IPS DF 6.9 (cell line): ENCODE results near the gene HECTD4.
"Not testable (repeated sequence)": the region's sequence is repeated elsewhere in the genome, so short reads cannot be mapped to it uniquely, and the experiment has no call there.

Experiments used
- DNase-seq: peaks from one replicate; pipeline ENCODE4 v3.0.0-alpha.2; 2013; ENCODE audit warnings: low read depth, low spot score
- H3K27ac ChIP-seq: one replicate; pipeline ENCODE4 v1.5.1; 2013; ENCODE audit warnings: low read length, control low read depth
- H3K27me3 ChIP-seq: 2 replicates; pipeline ENCODE4 v1.6.1; 2013; ENCODE audit warnings: mild to moderate bottlenecking, low read length; ENCODE audit not compliant: control insufficient read depth, insufficient read depth
- H3K36me3 ChIP-seq: 2 replicates; pipeline ENCODE4 v1.6.1; 2013; ENCODE audit warnings: low read length; ENCODE audit not compliant: control insufficient read depth, insufficient read depth
- H3K4me1 ChIP-seq: 2 replicates; pipeline ENCODE4 v1.6.1; 2013; ENCODE audit warnings: low read length; ENCODE audit not compliant: control insufficient read depth, insufficient read depth
- H3K4me3 ChIP-seq: 2 replicates; pipeline ENCODE4 v1.5.1; 2013; ENCODE audit warnings: mild to moderate bottlenecking, low read length
- H3K9me3 ChIP-seq: 2 replicates; pipeline ENCODE4 v1.6.1; 2013; ENCODE audit warnings: low read length, inconsistent platforms; ENCODE audit not compliant: control insufficient read depth, insufficient read depth
- WGBS: extraction: QIAGEN DNeasy Blood & Tissue Kit; methylation state at CpG from one replicate; pipeline ENCODE4 v1.1.7; 2013; ENCODE audit warnings: mixed read lengths, missing lambda C conversion rate; ENCODE audit not compliant: insufficient read length, insufficient coverage; 5-methylcytosine and 5-hydroxymethylcytosine counted together

The HECTD4 gene

DNA sequence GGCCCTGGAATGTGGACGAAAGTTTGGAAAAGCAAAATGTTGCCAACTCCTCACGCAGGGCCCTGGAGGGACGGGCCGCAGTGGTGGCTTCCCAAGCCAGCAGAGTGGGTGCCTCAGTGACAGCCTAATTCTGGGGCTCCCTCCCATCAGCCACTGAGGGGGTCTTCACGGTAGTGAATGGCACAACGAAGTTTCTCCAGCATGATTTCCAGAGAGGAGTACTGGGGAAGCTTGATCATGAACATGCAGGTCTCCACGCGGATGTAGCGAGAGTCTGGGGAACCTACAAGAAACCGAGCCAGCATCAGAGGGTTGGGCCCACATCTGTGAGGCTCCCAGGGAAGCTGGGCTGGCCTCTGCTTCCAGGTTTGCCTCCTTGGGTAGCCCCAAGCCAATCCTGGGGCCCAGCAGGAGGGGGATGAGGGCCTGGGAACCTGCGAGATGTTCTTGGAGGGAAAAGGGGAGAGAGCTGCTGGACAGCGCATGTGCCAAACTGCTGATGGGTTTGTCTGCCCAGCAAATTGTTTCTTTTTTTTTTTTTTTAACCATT lies 219.9 kb downstream of the HECTD4 start:
- H3K27me3 ChIP-seq, result no peaks in the 10 kb centered on the region
- no peaks in the 10 kb centered on the region for H3K9me3 ChIP-seq
- DNase-seq, result no peak
- no peak overlapping the region for H3K4me3 ChIP-seq
- H3K36me3 ChIP-seq, result peaks cover 11% of the 10 kb centered on the region
- no peak overlapping the region for H3K27ac ChIP-seq
- no peaks in the 10 kb centered on the region for H3K4me1 ChIP-seq
- WGBS, result no CpG with 5 or more reads among the region's 12 CpGs

DNA sequence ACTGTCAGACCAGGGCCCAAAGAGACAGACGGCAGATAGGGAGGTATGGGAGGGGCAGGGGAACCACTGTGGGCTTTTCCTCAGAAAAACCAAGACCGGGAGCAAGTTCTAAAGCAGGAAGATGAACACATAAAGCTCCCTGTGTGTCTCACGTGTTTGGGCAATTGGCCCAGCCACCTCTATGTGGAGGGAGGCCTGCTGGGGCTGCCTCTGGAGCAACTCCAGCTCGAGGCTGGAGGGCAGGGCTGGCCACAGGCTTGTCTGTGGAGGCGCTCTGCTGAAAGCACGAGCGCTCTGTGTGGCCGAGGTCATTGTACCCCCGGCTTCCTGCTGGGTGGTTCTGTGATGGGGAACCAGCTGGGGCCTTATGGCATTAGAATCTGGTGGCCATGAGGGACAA lies 220.5 kb downstream of the HECTD4 start:
- Histone ChIP-seq H3K4me3 (no peak overlapping the region), H3K36me3 (peaks cover 11% of the 10 kb centered on the region), H3K27ac (no peak overlapping the region), H3K4me1 (no peaks in the 10 kb centered on the region), H3K9me3 (no peaks in the 10 kb centered on the region), H3K27me3 (no peaks in the 10 kb centered on the region)
- WGBS, result no CpG with 5 or more reads among the region's 9 CpGs
- no peak for DNase-seq

DNA sequence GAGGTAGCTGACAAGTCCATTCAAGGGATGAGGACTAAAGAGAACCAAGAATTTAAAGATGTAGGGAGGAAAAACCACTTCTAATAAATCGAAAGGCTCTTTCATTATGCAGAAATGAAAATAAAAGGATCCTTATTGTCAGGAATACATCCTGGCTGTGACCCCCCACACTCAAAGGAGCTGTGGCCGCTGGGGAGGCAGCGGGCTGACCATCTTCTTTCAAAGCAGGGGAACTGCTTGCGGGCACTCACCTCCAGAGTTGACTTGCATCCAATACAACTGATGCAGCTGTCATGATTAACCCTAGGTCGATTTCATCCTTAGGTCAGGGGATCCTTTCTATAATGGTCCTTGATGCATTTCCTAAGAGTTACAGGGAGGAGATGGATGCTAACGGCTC lies 221.6 kb downstream of the HECTD4 start:
- Histone ChIP-seq H3K27ac (no peak overlapping the region), H3K4me1 (no peaks in the 10 kb centered on the region), H3K9me3 (no peaks in the 10 kb centered on the region), H3K4me3 (no peak overlapping the region), H3K27me3 (no peaks in the 10 kb centered on the region), H3K36me3 (peaks cover 11% of the 10 kb centered on the region)
- no peak for DNase-seq
- no CpG with 5 or more reads among the region's 6 CpGs for WGBS

DNA sequence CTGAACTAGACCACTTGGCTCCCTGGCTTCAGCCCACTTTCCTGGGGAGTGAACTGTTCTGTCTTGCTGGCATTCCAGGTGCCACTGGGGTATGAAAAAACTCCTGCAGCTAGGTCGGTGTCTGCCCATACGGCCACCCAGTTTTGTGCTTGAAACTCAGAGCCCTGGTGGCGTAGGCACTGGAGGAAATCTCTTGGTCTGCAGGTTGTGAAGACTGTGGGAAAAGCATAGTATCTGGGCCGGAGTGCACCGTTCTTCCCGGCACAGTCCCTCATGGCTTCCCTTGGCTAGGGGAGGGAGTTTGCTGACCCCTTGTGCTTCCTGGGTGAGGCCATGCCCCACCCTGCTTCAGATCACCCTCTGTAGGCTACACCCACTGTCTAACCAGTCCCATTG lies 223.1 kb downstream of the HECTD4 start:
- Histone ChIP-seq H3K4me1 (no peaks in the 10 kb centered on the region), H3K9me3 (no peaks in the 10 kb centered on the region), H3K36me3 (peaks cover 11% of the 10 kb centered on the region), H3K4me3 (no peak overlapping the region), H3K27me3 (no peaks in the 10 kb centered on the region), H3K27ac (no peak overlapping the region)
- DNase-seq, result no peak
- no CpG with 5 or more reads among the region's 6 CpGs for WGBS

DNA sequence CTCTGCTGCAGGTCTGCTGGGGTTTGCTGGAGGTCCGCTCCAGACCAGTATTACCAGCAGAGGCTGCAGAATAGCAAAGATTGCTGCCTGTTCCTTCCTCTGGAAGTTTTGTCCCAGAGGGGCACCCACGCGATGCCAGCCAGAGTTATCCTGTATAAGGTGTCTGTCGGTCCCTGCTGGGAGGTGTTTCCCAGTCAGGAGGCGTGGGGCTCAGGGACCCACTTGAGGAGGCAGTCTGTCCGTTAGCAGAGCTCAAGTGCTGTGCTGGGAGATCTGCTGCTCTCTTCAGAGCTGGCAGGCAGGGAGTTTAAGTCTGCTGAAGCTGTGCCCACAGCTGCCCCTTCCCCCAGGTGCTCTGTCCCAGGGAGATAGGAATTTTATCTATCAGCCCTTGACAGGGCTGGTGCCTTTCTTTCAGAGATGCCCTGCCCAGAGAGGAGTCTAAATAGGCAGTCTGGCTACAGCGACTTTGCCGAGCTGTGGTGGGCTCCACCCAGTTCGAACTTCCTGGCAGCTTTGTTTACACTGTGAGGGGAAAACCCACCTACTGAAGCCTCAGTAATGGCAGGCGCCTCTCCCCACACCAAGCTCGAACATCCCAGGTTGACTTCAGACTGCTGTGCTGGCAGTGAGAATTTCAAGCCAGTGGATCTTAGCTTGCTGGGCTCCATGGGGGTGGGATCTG lies 223.6 kb downstream of the HECTD4 start:
- not testable (repeated sequence) for H3K27ac ChIP-seq, H3K9me3 ChIP-seq, H3K4me1 ChIP-seq, H3K4me3 ChIP-seq, DNase-seq, H3K27me3 ChIP-seq
- no CpG with 5 or more reads among the region's 11 CpGs for WGBS
- peaks cover 12% of the 10 kb centered on the region for H3K36me3 ChIP-seq

GRCh38 chr12:112153893-112154219 lies 228.4 kb downstream of the HECTD4 start:
- WGBS, result no CpG with 5 or more reads among the region's 8 CpGs
- H3K27ac ChIP-seq, result no peak overlapping the region
- DNase-seq, result no peak

GRCh38 chr12:112153181-112153892 lies 228.9 kb downstream of the HECTD4 start:
- H3K36me3 ChIP-seq, result peaks cover 17% of the 10 kb centered on the region

More at GRCh38 chr12:112153893-112154219, 228.4 kb downstream of the HECTD4 start:
- Histone ChIP-seq H3K36me3 (peaks cover 16% of the 10 kb centered on the region), H3K4me3 (no peak overlapping the region), H3K27me3 (no peaks in the 10 kb centered on the region), H3K9me3 (no peaks in the 10 kb centered on the region), H3K4me1 (no peaks in the 10 kb centered on the region)

GRCh38 chr12:112151766-112152541 lies 230.3 kb downstream of the HECTD4 start:
- H3K4me3 ChIP-seq, result no peak overlapping the region
- H3K27me3 ChIP-seq, result no peaks in the 10 kb centered on the region
- H3K9me3 ChIP-seq, result no peaks in the 10 kb centered on the region
- DNase-seq, result no peak
- H3K4me1 ChIP-seq, result no peaks in the 10 kb centered on the region
- peaks cover 21% of the 10 kb centered on the region for H3K36me3 ChIP-seq
- no CpG with 5 or more reads among the region's 11 CpGs for WGBS
- H3K27ac ChIP-seq, result no peak overlapping the region

More at GRCh38 chr12:112153181-112153892, 228.9 kb downstream of the HECTD4 start:
- no CpG with 5 or more reads among the region's 11 CpGs for WGBS
- DNase-seq, result no peak
- Histone ChIP-seq H3K27ac (no peak overlapping the region), H3K27me3 (no peaks in the 10 kb centered on the region), H3K4me3 (no peak overlapping the region), H3K4me1 (no peaks in the 10 kb centered on the region), H3K9me3 (no peaks in the 10 kb centered on the region)

GRCh38 chr12:112149596-112149995 lies 232.6 kb downstream of the HECTD4 start:
- peaks cover 27% of the 10 kb centered on the region for H3K36me3 ChIP-seq
- no peaks in the 10 kb centered on the region for H3K4me1 ChIP-seq
- H3K4me3 ChIP-seq, result no peak overlapping the region
- H3K9me3 ChIP-seq, result no peaks in the 10 kb centered on the region
- no peak for DNase-seq
- no peaks in the 10 kb centered on the region for H3K27me3 ChIP-seq
- WGBS, result no CpG with 5 or more reads among the region's 5 CpGs
- no peak overlapping the region for H3K27ac ChIP-seq

DNA sequence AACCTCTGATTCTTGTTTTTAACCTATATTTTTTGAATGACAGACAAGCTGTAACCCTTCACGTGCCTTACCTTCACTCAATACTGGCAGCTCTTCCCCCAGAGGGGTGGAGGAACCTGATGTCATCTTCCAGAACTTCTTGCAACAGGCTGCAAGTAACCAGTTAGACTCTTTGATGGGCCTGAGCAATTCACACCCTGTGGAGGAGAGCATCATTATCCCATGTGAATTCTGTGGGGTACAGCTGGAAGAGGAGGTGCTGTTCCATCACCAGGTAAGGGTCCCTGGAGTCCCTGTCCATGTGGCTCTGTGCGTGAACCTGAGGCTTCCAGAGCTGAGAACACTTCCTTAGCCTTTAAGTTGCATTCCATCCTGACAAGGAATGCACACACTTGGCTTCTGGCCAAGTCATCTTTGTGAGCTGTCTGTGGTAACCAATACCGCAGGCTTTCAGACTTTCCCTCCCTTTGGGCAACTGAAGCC lies 234.2 kb downstream of the HECTD4 start:
- H3K9me3 ChIP-seq, result no peaks in the 10 kb centered on the region
- peaks cover 27% of the 10 kb centered on the region for H3K36me3 ChIP-seq
- no peak overlapping the region for H3K27ac ChIP-seq
- H3K4me1 ChIP-seq, result no peaks in the 10 kb centered on the region
- H3K4me3 ChIP-seq, result no peak overlapping the region
- H3K27me3 ChIP-seq, result no peaks in the 10 kb centered on the region
- DNase-seq, result no peak
- no CpG with 5 or more reads among the region's 3 CpGs for WGBS
